A673 (cell line): ENCODE results near the gene ST6GALNAC6.

Experiments used
- CTCF ChIP-seq: fragments of 300-800, 200-600 bp; sonication (generic); conservative IDR thresholded peaks from 2 replicates; pipeline ENCODE4 v1.5.1; 2017; ENCODE audit warnings: low read depth, mild to moderate bottlenecking, antibody characterized with exemption, low read length, moderate library complexity, mixed read lengths
- EZH2 ChIP-seq: fragments of 200-600 bp; sonication (generic); IDR thresholded peaks from 2 replicates; pipeline ENCODE4 v1.6.1; 2017; ENCODE audit warnings: borderline replicate concordance, low read depth, mild to moderate bottlenecking, mixed read lengths, antibody characterized with exemption, low read length; ENCODE audit not compliant: poor library complexity, severe bottlenecking

- TF ChIP-seq CTCF (no peak), EZH2 (no peak)
Observed at GRCh38 chr9:127927201-127927987, 28.0 kb upstream of the ST6GALNAC6 start.
